Fibroblast of lung (primary cell): ENCODE measurements around the gene TSHZ3. TPM values are rescaled to one million over a fixed set of nuclear protein-coding genes. Genes with fewer than 3 reads are reported as not detected.

Experiments used
- DNase-seq, 2 donors: peaks; one replicate each; pipeline versions ENCODE4 v3.0.0 to v3.0.0-alpha.2; 2010; ENCODE audit warnings: low read depth in 2 of 2
- H2AFZ ChIP-seq: 2 replicates; pipeline ENCODE4 v1.5.1; 2012; ENCODE audit warnings: low read length, control low read depth, inconsistent platforms
- H3K27ac ChIP-seq: 2 replicates; pipeline ENCODE4 v1.5.1; 2011; ENCODE audit warnings: low read length, control low read depth; ENCODE audit not compliant: insufficient read depth
- H3K27me3 ChIP-seq: 2 replicates; pipeline ENCODE4 v1.5.1; 2011; ENCODE audit warnings: mild to moderate bottlenecking, low read length; ENCODE audit not compliant: control insufficient read depth, insufficient read depth
- H3K36me3 ChIP-seq: 2 replicates; pipeline ENCODE4 v1.5.1; 2011; ENCODE audit warnings: low read length; ENCODE audit not compliant: control insufficient read depth, insufficient read depth
- H3K4me1 ChIP-seq: 2 replicates; pipeline ENCODE4 v1.5.1; 2011; ENCODE audit warnings: low read length; ENCODE audit not compliant: control insufficient read depth, insufficient read depth; ENCODE audit errors: extremely low read depth
- H3K4me2 ChIP-seq: 2 replicates; pipeline ENCODE4 v1.5.1; 2011; ENCODE audit warnings: low read length, control low read depth; ENCODE audit not compliant: insufficient read depth; ENCODE audit errors: extremely low read depth
- H3K4me3 ChIP-seq, 4 experiments: fragments of 200-600 bp in 1 of 4; sonication (generic) in 1 of 4; replicated peaks in 1 of 4; 2 replicates each; pipeline ENCODE4 v1.5.1; 2011 to 2016; ENCODE audit warnings: low read length in 4 of 4, low read depth in 3 of 4, mild to moderate bottlenecking in 3 of 4, control low read depth in 2 of 4, inconsistent platforms in 1 of 4, mixed read lengths in 1 of 4; ENCODE audit not compliant: insufficient read depth in 1 of 4; ENCODE audit errors: control extremely low read depth in 1 of 4
- H3K79me2 ChIP-seq: 2 replicates; pipeline ENCODE4 v1.5.1; 2012; ENCODE audit warnings: mild to moderate bottlenecking, low read length, inconsistent platforms; ENCODE audit not compliant: control insufficient read depth, insufficient read depth
- H3K9ac ChIP-seq: 2 replicates; pipeline ENCODE4 v1.5.1; 2011; ENCODE audit warnings: mild to moderate bottlenecking, low read length, control low read depth; ENCODE audit not compliant: insufficient read depth
- H3K9me3 ChIP-seq: 2 replicates; pipeline ENCODE4 v1.5.1; 2012; ENCODE audit warnings: low read depth, low read length; ENCODE audit not compliant: control insufficient read depth, insufficient read depth
- H4K20me1 ChIP-seq: 2 replicates; pipeline ENCODE4 v1.5.1; 2011; ENCODE audit warnings: low read length; ENCODE audit not compliant: control insufficient read depth, insufficient read depth; ENCODE audit errors: extremely low read depth
- CTCF ChIP-seq, 2 donors: IDR thresholded peaks in 1 of 2; conservative IDR thresholded peaks in 1 of 2; 1 replicate in 1 of 2; 2 replicates in 1 of 2; pipeline ENCODE4 v1.5.1; 2011 to 2012; ENCODE audit warnings: low read length in 2 of 2, control low read depth in 1 of 2, inconsistent platforms in 1 of 2, low read depth in 1 of 2, mild to moderate bottlenecking in 1 of 2
- EZH2 ChIP-seq: IDR thresholded peaks from 2 replicates; pipeline ENCODE4 v1.5.1; 2012; ENCODE audit warnings: low read length, control low read depth, mild to moderate bottlenecking; ENCODE audit errors: missing control alignments
- polyA plus RNA-seq, 2 donors: library from polyadenylated mRNA; depleted of rRNA in 1 of 2; stranded (reverse) in 1 of 2; unstranded in 1 of 2; fragments of >200 nt; gene quantifications; 2 replicates each; pipeline ENCODE4 v1.2.1, GENCODE V29; 2011 to 2012; ENCODE audit warnings: missing spikeins in 1 of 2
- total RNA-seq: library from RNA; depleted of rRNA; stranded (reverse); fragments of >200 nt; gene quantifications from 2 replicates; pipeline ENCODE4 v1.2.1, GENCODE V29; 2014

TSHZ3 gene
- total and polyA plus RNA-seq, 2 donors (not counting 1 experiment from before 2014, with no cell fraction given) = 7.0 to 17.3 TPM

GRCh38 chr19:31383553-31383952, 34.3 kb upstream of the TSHZ3 start:
- no peak overlapping the region for H3K4me2 ChIP-seq
- H3K36me3 ChIP-seq = no peaks in the 10 kb centered on the region
- H3K9ac ChIP-seq = no peak overlapping the region
- H2AFZ ChIP-seq = no peak overlapping the region
- H3K27ac ChIP-seq = no peak overlapping the region
- no peaks in the 10 kb centered on the region for H3K9me3 ChIP-seq
- H4K20me1 ChIP-seq = no peaks in the 10 kb centered on the region
- H3K27me3 ChIP-seq = peaks cover 2% of the 10 kb centered on the region
- no peak for DNase-seq
- peaks cover 2% of the 10 kb centered on the region for H3K4me1 ChIP-seq
- TF ChIP-seq EZH2 = no peak
- TF ChIP-seq CTCF (conservative IDR thresholded peaks at IDR 0.05 in 1 of 2, IDR thresholded peaks at IDR 0.05 in 1 of 2; ENCODE audit: low read depth in 1 of 2, low read length in 2 of 2) = no peak
- no peak overlapping the region for H3K4me3 ChIP-seq
- no peaks in the 10 kb centered on the region for H3K79me2 ChIP-seq

GRCh38 chr19:31380854-31381253, 31.6 kb upstream of the TSHZ3 start:
- H3K4me3 ChIP-seq = no peak overlapping the region
- H3K4me2 ChIP-seq = no peak overlapping the region
- peaks cover 5% of the 10 kb centered on the region for H3K4me1 ChIP-seq
- no peak overlapping the region for H3K27ac ChIP-seq
- TF ChIP-seq EZH2 (no peak), CTCF (conservative IDR thresholded peaks at IDR 0.05 in 1 of 2, IDR thresholded peaks at IDR 0.05 in 1 of 2; ENCODE audit: low read depth in 1 of 2, low read length in 2 of 2) (no peak)
- H3K9ac ChIP-seq = no peak overlapping the region
- H3K27me3 ChIP-seq = peaks cover 2% of the 10 kb centered on the region
- no peaks in the 10 kb centered on the region for H3K79me2 ChIP-seq
- DNase-seq = no peak
- no peak overlapping the region for H2AFZ ChIP-seq
- no peaks in the 10 kb centered on the region for H3K9me3 ChIP-seq
- H3K36me3 ChIP-seq = no peaks in the 10 kb centered on the region
- H4K20me1 ChIP-seq = no peaks in the 10 kb centered on the region

- TF ChIP-seq CTCF (conservative IDR thresholded peaks at IDR 0.05 in 1 of 2, IDR thresholded peaks at IDR 0.05 in 1 of 2; ENCODE audit: low read depth in 1 of 2, low read length in 2 of 2) = no peak
- TF ChIP-seq EZH2 = no peak
- peaks cover 5% of the 10 kb centered on the region for H3K4me1 ChIP-seq
- H3K79me2 ChIP-seq = no peaks in the 10 kb centered on the region
- no peak overlapping the region for H3K9ac ChIP-seq
- no peak overlapping the region for H2AFZ ChIP-seq
- peak overlapping the region; percentile 46 for H3K27ac ChIP-seq
- H3K4me2 ChIP-seq = peak overlapping the region; percentile 52
- DNase-seq = peak; percentile 97 to 98
- no peaks in the 10 kb centered on the region for H3K27me3 ChIP-seq
- no peaks in the 10 kb centered on the region for H3K9me3 ChIP-seq
- no peak overlapping the region for H3K4me3 ChIP-seq
- no peaks in the 10 kb centered on the region for H3K36me3 ChIP-seq
- no peaks in the 10 kb centered on the region for H4K20me1 ChIP-seq
Measured at GRCh38 chr19:31378404-31378803, 29.2 kb upstream of the TSHZ3 start.
